Right lobe of liver (tissue), 4 donors: ENCODE measurements around the gene NCK2.

ENCODE experiments used
- POLR2A ChIP-seq: fragments of 450-650 bp; IDR thresholded peaks from one replicate; pipeline ENCODE4 v1.6.1; 2017; ENCODE audit warnings: antibody characterized with exemption, mild to moderate bottlenecking
- TF ChIP-seq, protein P1 (sequence below), 4 donors: fragments of 200-600 bp in 3 of 4; fragments of 450-650 bp in 1 of 4; IDR thresholded peaks; one replicate each; pipeline versions ENCODE4 v1.5.1 to v1.8.0; 2016 to 2022; ENCODE audit warnings: antibody characterized with exemption in 4 of 4, mild to moderate bottlenecking in 2 of 4
- donor health status: DM: no; HTN: no; CAD: no.
- donor health status: DM: no; HTN: no; CAD: no.
- donor health status: DM: no; HTN: yes; CAD: no.

DNA sequence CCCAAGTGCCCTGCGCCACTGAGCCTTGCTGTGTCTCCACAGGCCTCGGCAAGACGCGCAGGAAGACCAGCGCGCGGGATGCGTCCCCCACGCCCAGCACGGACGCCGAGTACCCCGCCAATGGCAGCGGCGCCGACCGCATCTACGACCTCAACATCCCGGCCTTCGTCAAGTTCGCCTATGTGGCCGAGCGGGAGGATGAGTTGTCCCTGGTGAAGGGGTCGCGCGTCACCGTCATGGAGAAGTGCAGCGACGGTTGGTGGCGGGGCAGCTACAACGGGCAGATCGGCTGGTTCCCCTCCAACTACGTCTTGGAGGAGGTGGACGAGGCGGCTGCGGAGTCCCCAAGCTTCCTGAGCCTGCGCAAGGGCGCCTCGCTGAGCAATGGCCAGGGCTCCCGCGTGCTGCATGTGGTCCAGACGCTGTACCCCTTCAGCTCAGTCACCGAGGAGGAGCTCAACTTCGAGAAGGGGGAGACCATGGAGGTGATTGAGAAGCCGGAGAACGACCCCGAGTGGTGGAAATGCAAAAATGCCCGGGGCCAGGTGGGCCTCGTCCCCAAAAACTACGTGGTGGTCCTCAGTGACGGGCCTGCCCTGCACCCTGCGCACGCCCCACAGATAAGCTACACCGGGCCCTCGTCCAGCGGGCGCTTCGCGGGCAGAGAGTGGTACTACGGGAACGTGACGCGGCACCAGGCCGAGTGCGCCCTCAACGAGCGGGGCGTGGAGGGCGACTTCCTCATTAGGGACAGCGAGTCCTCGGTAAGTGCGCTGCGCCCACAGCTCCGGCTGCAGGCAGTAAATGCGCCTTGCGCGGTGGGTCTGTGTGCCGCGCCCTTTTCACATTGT is 136.8 kb downstream of the NCK2 start:
- TF ChIP-seq, protein P1, sequence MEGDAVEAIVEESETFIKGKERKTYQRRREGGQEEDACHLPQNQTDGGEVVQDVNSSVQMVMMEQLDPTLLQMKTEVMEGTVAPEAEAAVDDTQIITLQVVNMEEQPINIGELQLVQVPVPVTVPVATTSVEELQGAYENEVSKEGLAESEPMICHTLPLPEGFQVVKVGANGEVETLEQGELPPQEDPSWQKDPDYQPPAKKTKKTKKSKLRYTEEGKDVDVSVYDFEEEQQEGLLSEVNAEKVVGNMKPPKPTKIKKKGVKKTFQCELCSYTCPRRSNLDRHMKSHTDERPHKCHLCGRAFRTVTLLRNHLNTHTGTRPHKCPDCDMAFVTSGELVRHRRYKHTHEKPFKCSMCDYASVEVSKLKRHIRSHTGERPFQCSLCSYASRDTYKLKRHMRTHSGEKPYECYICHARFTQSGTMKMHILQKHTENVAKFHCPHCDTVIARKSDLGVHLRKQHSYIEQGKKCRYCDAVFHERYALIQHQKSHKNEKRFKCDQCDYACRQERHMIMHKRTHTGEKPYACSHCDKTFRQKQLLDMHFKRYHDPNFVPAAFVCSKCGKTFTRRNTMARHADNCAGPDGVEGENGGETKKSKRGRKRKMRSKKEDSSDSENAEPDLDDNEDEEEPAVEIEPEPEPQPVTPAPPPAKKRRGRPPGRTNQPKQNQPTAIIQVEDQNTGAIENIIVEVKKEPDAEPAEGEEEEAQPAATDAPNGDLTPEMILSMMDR (IDR thresholded peaks at IDR 0.05) = no peak
- no peak for TF ChIP-seq POLR2A
